Fibroblast of peridontal ligament (primary cell): Measurements from ENCODE around the gene LITAFD.
A peak's percentile ranks its signal among the peaks of the same experiment; 100 is the strongest.
"Not testable (repeated sequence)": the region's sequence is repeated elsewhere in the genome, so short reads cannot be mapped to it uniquely, and the experiment has no call there.

Experiments
- DNase-seq: peaks from one replicate; pipeline ENCODE4 v3.0.0-alpha.2; 2010; ENCODE audit errors: extremely low read depth

Gene LITAFD

DNA sequence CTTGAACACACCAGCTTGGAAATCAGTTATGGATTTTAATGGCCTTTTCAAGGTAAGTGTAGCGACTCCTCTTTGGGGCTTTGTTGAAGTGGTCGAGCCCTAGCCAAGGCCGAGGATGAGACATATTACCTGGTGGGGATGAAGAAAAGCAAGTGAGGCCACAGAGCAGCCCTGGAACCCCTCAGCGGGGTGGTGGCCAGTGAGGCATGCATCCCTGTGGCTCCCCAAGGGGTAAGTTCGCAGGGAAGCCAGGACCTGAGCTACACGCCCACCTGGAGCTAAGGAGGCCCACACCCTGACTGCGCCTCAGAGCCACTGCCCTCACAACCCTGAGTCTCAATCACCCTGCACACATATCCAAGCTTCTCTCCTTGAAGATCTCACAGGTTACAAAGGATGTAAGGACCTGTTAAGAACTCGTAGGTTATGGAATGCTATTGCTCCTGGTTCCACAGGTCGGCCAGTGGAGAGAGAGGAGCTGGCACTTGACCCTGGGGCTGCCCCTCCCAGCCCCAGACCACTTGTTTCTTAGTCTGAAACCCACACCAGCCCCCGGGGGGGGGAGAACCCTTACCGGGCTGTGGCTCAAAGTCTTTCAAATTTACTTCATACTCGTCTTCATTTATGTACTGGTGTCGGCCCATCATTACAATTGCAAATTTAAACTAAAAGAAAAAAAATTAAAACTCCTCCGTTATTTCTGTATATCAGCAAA, 12.0 kb downstream of the LITAFD start:
- no peak for DNase-seq

DNA sequence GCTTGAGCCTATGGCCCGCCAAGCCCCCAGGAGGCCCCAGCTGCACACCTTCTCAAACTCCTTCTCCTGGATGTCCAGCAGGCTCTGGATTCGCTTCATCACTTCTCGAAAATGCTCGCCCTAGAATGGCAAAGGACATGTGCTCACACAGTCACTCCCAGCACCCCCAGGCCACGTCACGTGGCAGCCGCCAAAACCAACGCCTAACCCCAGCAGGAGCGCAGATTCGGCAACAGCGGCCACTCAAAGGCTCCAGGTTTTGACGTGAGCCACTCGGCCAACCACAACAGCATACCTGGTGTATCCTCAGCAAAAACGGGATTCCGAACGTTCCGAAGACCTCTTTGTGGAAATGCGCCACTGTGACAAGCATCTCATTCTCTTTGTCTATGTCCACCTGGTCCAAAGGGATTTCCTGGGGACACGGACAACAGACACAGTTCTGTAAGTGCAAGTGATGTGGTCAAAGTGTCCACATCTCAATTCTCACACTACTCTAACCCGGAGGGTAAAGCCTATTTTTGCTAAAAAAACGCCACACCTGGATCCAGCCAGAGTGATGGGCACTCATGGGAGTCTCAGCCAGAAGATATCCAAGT, 12.7 kb downstream of the LITAFD start:
- DNase-seq: no peak

DNA sequence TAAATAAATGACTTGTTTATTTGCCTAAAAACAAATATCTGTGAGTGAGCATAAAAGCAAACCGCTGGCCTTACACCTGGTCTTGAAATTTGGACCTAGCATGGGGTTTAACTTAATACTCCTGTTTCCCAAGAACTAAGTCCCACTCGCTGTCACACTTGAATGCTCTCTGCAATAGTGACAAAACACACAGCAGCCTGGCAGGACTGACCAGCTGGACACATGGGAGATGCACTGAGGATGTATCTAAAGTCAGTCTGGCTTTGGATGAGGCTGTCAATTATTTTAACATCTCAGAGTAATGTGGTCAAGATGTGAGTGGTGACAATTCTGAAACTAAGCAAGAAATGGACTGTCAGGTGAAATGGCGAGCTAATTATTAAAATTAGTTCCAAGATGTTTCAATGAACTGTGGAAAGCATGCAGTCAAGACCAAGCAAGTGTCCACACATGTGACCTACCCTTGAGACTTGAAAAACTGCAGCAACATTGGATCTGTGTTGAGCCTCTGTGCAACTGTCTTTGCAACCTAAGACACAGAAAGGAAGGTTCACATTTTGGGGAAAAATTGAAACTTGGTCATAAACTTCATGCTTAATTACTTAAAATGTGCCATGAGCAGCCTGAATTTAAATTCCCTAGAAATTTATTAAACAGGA, 16.6 kb downstream of the LITAFD start:
- DNase-seq: no peak

- no peak for DNase-seq
Observed at GRCh38 chr16:8899709-8900317, 17.7 kb downstream of the LITAFD start.

GRCh38 chr16:8900343-8900742, 18.2 kb downstream of the LITAFD start:
- no peak for DNase-seq

GRCh38 chr16:8901320-8901861, 19.2 kb downstream of the LITAFD start:
- DNase-seq: no peak

GRCh38 chr16:8903004-8903403, 20.9 kb downstream of the LITAFD start:
- DNase-seq: no peak

DNA sequence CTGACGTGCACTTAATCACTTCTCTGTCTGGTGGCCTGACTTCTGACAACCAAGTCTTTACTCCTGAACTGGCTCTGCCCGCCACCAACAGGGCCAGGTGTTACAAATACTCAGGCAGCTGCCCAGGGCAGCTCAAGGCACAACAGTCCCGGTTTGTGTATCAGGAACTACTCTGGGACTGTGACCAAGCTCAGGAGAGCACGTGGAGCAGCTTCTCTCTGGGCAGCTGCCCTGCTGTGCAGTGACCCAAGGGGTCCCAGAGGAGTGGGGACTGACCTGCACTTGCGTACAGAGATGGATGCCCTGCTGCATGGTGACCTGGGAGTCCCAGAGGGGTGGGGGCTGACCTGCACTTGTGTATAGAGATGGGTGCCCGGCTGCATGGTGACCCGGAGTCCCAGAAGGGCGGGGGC, 21.9 kb downstream of the LITAFD start:
- no peak for DNase-seq

DNA sequence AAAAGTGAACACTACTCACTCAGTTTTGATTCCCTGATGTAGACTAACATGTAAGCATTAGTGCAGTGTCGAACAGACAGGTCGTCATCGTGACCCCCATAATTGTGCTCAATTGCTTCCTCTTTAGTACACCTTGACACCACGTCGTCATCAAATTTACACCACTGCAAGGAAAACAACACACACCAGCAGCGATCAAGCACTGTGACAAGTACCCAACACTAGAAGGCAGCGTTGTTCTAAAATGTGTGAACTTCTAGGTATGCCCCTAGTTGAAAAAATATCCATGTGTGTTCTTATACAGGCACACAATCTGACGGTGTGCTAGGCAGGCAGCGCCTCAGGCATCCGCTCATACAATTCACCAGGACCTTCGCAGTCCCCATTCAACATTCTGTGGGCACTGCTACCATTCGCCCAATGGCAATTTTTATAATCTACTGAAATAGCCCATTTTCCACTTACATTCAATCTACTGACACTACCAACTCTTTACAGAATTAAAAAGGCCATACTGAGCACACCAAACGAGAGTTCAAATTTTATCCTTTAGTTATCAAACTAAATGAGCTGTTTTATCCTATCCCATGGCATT, 23.1 kb downstream of the LITAFD start:
- DNase-seq: peak; percentile 60

DNA sequence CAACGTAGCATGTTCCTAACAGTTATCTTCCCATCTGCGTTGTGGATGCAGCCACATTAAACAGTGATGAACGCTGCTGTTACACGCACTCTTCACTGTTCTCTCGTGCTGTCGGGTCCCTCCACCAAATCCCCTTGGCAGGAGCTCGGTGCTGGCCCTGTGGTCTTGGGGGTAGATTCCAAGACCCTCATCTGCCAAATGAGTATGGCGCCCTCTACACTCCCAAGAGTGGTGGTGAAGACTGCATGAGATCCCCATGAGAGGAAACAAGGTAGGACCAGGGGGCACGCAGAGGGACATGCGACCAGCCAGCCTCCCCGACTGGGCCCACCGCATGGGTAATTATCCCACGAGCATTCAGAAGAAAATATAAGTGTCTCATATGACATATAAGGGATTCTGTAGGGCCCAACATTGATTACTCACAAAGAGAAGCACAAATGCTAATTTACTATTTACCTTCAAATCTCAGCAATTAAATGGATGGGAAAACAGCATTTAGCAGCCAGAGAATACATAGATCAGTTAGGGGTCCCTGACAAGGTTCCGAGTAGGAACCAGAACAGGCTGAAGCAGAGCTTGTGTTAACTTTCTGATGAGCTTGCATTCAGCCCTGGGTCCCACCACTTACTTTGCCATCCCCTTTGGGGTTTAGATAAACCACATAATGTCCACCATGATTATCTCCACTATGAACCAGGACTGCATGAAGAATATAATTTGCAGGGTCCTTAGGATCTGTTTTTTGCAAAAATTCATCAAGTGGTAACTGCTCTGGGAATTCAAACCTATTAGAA, 23.8 kb downstream of the LITAFD start:
- DNase-seq: no peak

- no peak for DNase-seq
Observed at GRCh38 chr16:8907096-8907495, 24.9 kb downstream of the LITAFD start.

GRCh38 chr16:8908810-8909468, 26.8 kb downstream of the LITAFD start:
- no peak for DNase-seq

DNA sequence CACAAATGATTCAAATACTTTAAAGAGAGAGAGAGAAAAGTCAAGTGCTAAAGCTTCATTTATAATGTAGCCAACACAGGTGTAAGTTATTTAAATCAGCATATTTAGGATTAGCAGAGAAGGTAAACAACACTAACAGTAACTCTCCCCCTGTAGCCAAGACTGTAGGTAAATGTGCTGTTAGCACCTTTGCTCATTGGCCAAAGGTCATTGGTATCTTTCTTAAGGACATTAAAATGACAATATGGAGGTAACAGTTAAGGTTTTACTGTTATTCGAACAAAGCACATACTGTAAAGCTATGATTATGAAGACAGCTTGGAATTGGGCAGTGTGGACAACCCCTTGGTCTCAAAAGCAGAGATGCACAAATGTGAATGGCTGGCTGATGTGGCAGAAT, 28.7 kb downstream of the LITAFD start:
- DNase-seq: no peak

DNA sequence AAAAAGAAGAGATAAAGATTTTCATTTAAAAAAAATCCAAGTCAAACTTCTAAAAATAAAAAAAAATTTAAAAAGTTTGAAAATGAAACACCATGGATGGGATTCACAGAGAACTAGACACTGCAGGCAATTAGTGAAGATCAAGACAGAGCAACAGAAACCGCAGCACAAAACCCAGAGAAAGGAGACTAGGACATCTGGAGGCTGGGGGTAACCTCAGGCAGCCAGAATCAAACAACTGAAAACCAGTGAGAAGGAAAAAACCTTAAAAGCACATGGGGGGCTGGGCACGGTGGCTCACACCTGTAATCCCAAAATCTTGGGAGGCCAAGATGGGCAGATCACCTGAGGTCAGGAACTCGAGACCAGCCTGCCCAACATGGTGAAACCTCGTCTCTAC, 30.6 kb downstream of the LITAFD start:
- DNase-seq: no peak

DNA sequence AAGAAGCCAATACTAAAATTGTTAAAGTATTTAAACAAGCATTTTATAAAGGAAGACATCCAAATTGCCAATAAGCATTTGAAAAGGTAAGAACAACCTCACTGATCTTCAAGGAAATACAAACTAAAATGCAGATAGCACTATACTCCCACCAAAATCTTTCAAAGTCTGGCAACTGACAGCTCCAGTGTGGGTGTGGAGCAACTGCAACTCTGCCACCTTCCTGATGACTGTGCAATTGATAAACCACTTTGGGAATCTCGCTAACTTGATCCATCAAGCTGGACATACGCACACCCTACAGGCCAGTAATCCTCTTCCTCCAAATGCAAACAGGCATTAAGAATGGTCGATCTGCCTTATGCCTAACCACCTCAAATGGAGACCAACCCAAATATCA, 31.9 kb downstream of the LITAFD start:
- no peak for DNase-seq

- no peak for DNase-seq
Observed at GRCh38 chr16:8915722-8916301, 33.7 kb downstream of the LITAFD start.

DNA sequence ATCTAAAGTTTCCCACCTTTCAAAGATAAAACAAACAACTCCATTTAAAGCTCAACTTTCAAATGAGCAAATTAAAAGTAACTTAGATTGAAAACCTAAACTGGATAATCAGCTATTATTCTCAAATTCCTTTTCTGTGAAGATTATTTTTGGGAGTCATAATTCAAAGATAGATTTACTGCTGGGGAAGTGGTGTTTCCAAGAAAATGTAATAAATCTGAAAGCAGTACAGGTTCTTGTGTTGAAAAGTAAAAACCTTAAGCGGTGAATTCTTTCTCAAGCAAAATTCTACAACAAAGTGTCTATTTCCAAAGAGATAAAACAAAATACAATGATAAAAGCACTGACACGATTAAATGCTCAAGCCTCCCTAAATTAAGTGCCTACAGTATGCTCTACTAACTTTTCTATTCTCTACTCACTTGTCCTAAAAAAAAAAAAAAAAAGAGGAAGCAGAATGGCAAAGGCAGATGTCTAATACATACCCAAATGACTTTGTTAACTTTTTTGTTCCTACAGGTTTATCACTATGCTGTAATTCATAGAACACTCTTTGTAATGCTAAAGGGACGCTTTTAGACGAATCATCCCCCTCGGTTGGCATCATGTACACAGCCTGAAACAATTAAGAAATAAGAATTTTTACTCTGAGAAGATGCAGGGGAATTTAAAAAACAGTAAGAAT, 34.5 kb downstream of the LITAFD start:
- no peak for DNase-seq

GRCh38 chr16:8917336-8917735, 35.2 kb downstream of the LITAFD start:
- not testable (repeated sequence) for DNase-seq

DNA sequence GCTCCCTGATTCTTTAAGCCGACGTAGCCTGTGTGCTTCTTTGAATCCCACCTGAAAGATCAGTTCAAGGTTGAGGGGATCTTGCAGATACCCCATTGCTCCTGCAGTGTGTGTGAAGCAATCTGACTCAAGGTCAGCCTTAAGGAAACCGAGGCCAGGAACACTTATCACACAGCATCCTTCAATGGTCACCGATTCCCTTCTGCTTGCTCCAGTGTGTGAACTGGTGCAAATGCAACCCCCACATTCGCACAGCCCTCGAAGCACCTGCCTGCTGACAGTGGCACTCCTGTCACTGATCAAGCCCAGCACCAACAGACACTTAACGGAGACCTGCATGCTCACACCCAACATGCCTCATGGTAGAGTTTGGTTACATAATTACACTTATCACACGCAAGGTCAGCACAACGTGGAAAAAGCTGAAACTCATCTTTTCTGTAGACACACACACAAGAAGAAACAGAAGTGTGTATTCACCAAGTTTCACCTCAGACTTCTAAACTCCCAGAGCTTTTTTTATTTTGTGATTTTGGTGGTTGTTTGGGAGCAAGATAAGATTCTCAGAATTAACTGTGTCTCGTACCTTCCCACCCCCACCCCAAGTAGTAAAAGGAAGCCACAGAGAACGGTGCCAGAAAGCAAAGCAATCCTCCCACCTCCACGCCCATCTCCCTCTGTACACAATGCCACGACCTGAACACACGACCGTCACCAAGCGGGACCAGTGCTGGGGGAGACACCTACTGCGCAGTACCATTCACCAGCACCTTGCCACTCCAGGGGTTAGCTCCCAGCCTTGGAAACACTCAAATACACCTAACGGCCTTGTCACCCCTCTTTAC, 37.2 kb downstream of the LITAFD start:
- DNase-seq: no peak
